Astrocyte (in vitro differentiated cells and primary cell): ENCODE results near the gene ADORA1. TPM values are rescaled to one million over a fixed set of nuclear protein-coding genes. Genes with fewer than 3 reads are reported as not detected.

Experiments
- DNase-seq: peaks from one replicate; pipeline ENCODE4 v3.0.0-alpha.2; 2010; ENCODE audit warnings: low read depth
- FAIRE-seq: peaks from 2 replicates; lab custom pipeline; 2011; peaks lifted over from hg19 to GRCh38; lab: Jason Lieb, UNC
- H2AFZ ChIP-seq: 2 replicates; pipeline ENCODE4 v1.6.0; 2012; ENCODE audit warnings: low read depth, low read length, inconsistent platforms
- H3K27ac ChIP-seq: 2 replicates; pipeline ENCODE4 v1.5.1; 2011; ENCODE audit warnings: low read depth, low read length, inconsistent platforms
- H3K27me3 ChIP-seq: 2 replicates; pipeline ENCODE4 v1.6.0; 2011; ENCODE audit warnings: low read length, inconsistent platforms; ENCODE audit not compliant: insufficient read depth
- H3K36me3 ChIP-seq: 2 replicates; pipeline ENCODE4 v1.5.1; 2011; ENCODE audit warnings: low read length, inconsistent platforms; ENCODE audit not compliant: insufficient read depth
- H3K4me1 ChIP-seq: 2 replicates; pipeline ENCODE4 v1.5.1; 2011; ENCODE audit warnings: low read length, inconsistent platforms; ENCODE audit not compliant: insufficient read depth
- H3K4me2 ChIP-seq: 2 replicates; pipeline ENCODE4 v1.6.0; 2012; ENCODE audit warnings: low read length, inconsistent platforms
- H3K4me3 ChIP-seq: 2 replicates; pipeline ENCODE4 v1.5.1; 2011; ENCODE audit warnings: low read depth, mild to moderate bottlenecking, low read length, inconsistent platforms; ENCODE audit not compliant: insufficient read depth
- H3K79me2 ChIP-seq: 2 replicates; pipeline ENCODE4 v1.6.0; 2012; ENCODE audit warnings: mild to moderate bottlenecking, low read length, inconsistent platforms; ENCODE audit not compliant: insufficient read depth
- H3K9ac ChIP-seq: 2 replicates; pipeline ENCODE4 v1.6.0; 2012; ENCODE audit warnings: mild to moderate bottlenecking, low read length, inconsistent platforms
- H3K9me3 ChIP-seq: 2 replicates; pipeline ENCODE4 v1.5.1; 2012; ENCODE audit warnings: low read depth, mild to moderate bottlenecking, low read length, inconsistent platforms; ENCODE audit not compliant: insufficient read depth
- H4K20me1 ChIP-seq: 2 replicates; pipeline ENCODE4 v1.6.0; 2012; ENCODE audit warnings: low read length, inconsistent platforms; ENCODE audit not compliant: insufficient read depth
- H3K27ac Mint-ChIP-seq: one replicate; pipeline ENCODE4 v1.8.0; 2021; ENCODE audit warnings: mild to moderate bottlenecking, mixed read lengths; ENCODE audit not compliant: unreplicated experiment
- H3K27me3 Mint-ChIP-seq: one replicate; pipeline ENCODE4 v1.8.0; 2021; ENCODE audit warnings: low read depth, mixed read lengths; ENCODE audit not compliant: unreplicated experiment
- H3K36me3 Mint-ChIP-seq: one replicate; pipeline ENCODE4 v1.8.0; 2021; ENCODE audit warnings: low read depth, mixed read lengths; ENCODE audit not compliant: unreplicated experiment
- H3K4me1 Mint-ChIP-seq: one replicate; pipeline ENCODE4 v1.8.0; 2021; ENCODE audit warnings: low read depth, mixed read lengths; ENCODE audit not compliant: unreplicated experiment
- H3K4me3 Mint-ChIP-seq: one replicate; pipeline ENCODE4 v1.8.0; 2021; ENCODE audit warnings: mild to moderate bottlenecking, moderate library complexity, mixed read lengths; ENCODE audit not compliant: unreplicated experiment
- H3K9me3 Mint-ChIP-seq: one replicate; pipeline ENCODE4 v1.8.0; 2021; ENCODE audit warnings: mild to moderate bottlenecking, mixed read lengths; ENCODE audit not compliant: unreplicated experiment
- CTCF ChIP-seq: IDR thresholded peaks from 2 replicates; pipeline ENCODE4 v1.5.1; 2011; ENCODE audit warnings: low read depth, mild to moderate bottlenecking, inconsistent platforms, low read length, moderate library complexity; ENCODE audit not compliant: insufficient read depth
- EZH2 ChIP-seq: IDR thresholded peaks from 2 replicates; pipeline ENCODE4 v1.6.1; 2012; ENCODE audit warnings: mild to moderate bottlenecking, low read length, inconsistent platforms; ENCODE audit not compliant: insufficient read depth
- total RNA-seq: library from RNA; stranded (reverse); gene quantifications from 2 replicates; pipeline ENCODE4 v1.2.1, GENCODE V29; 2021

ADORA1 gene
- total RNA-seq, 1 donor from 2014 or later: 5.7 TPM

DNA sequence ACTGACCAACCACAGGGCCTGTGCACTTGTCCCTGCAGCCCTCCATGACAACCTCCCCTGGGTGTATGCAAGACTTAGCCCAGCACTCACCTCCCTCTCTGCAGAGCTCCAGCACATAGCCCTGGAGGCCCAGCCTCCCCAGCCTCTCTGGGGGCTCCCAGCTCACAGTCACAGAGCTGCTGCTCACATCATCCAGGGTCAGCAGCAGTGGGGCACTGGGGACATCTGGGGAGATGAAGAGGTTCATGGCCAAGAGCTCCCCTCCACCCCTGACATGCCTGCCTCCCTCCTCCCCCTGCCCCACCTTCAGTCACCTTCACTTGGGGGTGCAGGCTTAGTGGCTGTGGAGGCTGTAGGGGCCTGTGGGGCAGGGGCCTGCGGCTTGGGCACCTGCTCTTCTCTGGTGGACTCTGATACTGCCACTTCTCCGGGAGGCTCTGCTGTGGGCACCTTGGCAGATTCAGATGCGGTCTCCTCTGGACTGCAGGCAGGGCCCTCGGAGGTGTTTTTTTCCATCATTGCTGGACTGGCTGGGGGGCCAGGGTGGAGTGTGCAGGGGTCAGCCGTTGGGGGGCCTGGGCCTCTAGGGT lies 47.8 kb downstream of the ADORA1 start, which contains the start of gene MYBPH:
TSS of gene MYBPH (minus strand) at position 590 of the 590 bp plus-strand sequence. CDS start at position 519, 71 bp downstream.
- FAIRE-seq: no peak
- Histone ChIP-seq H3K79me2 (no peaks in the 10 kb centered on the region), H3K9me3 (no peaks in the 10 kb centered on the region), H3K36me3 (no peaks in the 10 kb centered on the region), H3K9ac (no peak within 1 kb of the TSS), H3K27me3 (no peaks in the 10 kb centered on the region), H3K4me3 (no peak within 1 kb of the TSS), H4K20me1 (no peaks in the 10 kb centered on the region), H3K4me1 (peaks cover 14% of the 10 kb centered on the region), H3K27ac (no peak within 1 kb of the TSS), H2AFZ (no peak within 1 kb of the TSS), H3K4me2 (no peak within 1 kb of the TSS)
- no peaks in the 10 kb centered on the region for H3K9me3 Mint-ChIP-seq
- peaks cover 11% of the 10 kb centered on the region for H3K27me3 Mint-ChIP-seq
- no peak within 1 kb of the TSS for H3K27ac Mint-ChIP-seq
- no peak for DNase-seq
- no peak for TF ChIP-seq CTCF
- TF ChIP-seq EZH2: no peak
- no peak within 1 kb of the TSS for H3K4me3 Mint-ChIP-seq
- H3K4me1 Mint-ChIP-seq: peaks cover 24% of the 10 kb centered on the region
- H3K36me3 Mint-ChIP-seq: peaks cover 2% of the 10 kb centered on the region

- Mint-ChIP-seq H3K4me3 (no peak overlapping the region), H3K4me1 (peaks cover 22% of the 10 kb centered on the region), H3K27me3 (peaks cover 7% of the 10 kb centered on the region), H3K36me3 (no peaks in the 10 kb centered on the region), H3K9me3 (no peaks in the 10 kb centered on the region), H3K27ac (no peak overlapping the region)
- no peak overlapping the region for H2AFZ ChIP-seq
- no peak for TF ChIP-seq CTCF
- no peak for TF ChIP-seq EZH2
- no peak overlapping the region for H3K27ac ChIP-seq
- H3K4me1 ChIP-seq: peaks cover 14% of the 10 kb centered on the region
- no peaks in the 10 kb centered on the region for H3K9me3 ChIP-seq
- no peaks in the 10 kb centered on the region for H4K20me1 ChIP-seq
- FAIRE-seq: no peak
- no peaks in the 10 kb centered on the region for H3K36me3 ChIP-seq
- no peak overlapping the region for H3K4me2 ChIP-seq
- no peak overlapping the region for H3K4me3 ChIP-seq
- H3K27me3 ChIP-seq: no peaks in the 10 kb centered on the region
- H3K9ac ChIP-seq: no peak overlapping the region
- no peaks in the 10 kb centered on the region for H3K79me2 ChIP-seq
- DNase-seq: no peak
Observed at GRCh38 chr1:203175827-203176241, 48.3 kb downstream of the ADORA1 start.

GRCh38 chr1:203176273-203177035 lies 48.9 kb downstream of the ADORA1 start:
- H3K4me2 ChIP-seq: no peak overlapping the region
- H4K20me1 ChIP-seq: no peaks in the 10 kb centered on the region
- H3K4me3 ChIP-seq: no peak overlapping the region
- DNase-seq (no peak), FAIRE-seq (no peak)
- peaks cover 22% of the 10 kb centered on the region for H3K4me1 Mint-ChIP-seq
- H3K9me3 ChIP-seq: no peaks in the 10 kb centered on the region
- no peaks in the 10 kb centered on the region for H3K27me3 ChIP-seq
- H3K9ac ChIP-seq: no peak overlapping the region
- H2AFZ ChIP-seq: no peak overlapping the region
- peaks cover 11% of the 10 kb centered on the region for H3K27me3 Mint-ChIP-seq
- no peak overlapping the region for H3K27ac ChIP-seq
- H3K4me3 Mint-ChIP-seq: no peak overlapping the region
- TF ChIP-seq CTCF (no peak), EZH2 (no peak)
- H3K36me3 Mint-ChIP-seq: no peaks in the 10 kb centered on the region
- H3K4me1 ChIP-seq: peaks cover 14% of the 10 kb centered on the region
- H3K27ac Mint-ChIP-seq: no peak overlapping the region
- no peaks in the 10 kb centered on the region for H3K9me3 Mint-ChIP-seq
- H3K36me3 ChIP-seq: no peaks in the 10 kb centered on the region
- no peaks in the 10 kb centered on the region for H3K79me2 ChIP-seq
